MM.1S (cell line): ENCODE measurements around the gene FADD.

Source experiments
- EZH2phosphoT487 ChIP-seq: fragments of 300-600 bp; sonication (generic); IDR thresholded peaks from 2 replicates; pipeline ENCODE4 v1.6.1; 2018; ENCODE audit warnings: antibody characterized with exemption, low read length
- TF ChIP-seq, protein P1 (sequence below): fragments of 300-600 bp; sonication (generic); IDR thresholded peaks from 2 replicates; pipeline ENCODE4 v1.5.1; 2016; ENCODE audit warnings: antibody characterized with exemption, low read length, mixed read lengths

DNA sequence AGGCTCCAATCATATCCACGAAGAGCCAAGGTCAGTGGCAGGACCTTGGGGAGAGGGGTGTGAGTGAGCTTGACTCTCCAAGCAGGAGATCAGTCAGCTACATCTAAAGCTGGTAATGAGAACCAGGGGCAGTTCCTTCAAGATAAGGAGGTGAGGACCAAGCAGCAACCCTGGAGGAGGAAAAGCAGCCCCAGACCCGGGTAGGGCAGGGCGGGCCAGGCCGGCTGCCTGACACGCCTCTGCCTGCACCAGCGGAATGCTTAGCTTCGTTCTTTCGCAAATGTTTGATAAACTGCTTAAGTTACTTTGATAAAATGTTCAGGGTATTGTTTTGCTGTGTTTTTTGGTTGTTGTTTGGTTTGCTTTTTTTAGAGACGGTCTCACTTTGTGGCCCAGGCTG is 18.7 kb upstream of the FADD start:
- TF ChIP-seq, protein P1, sequence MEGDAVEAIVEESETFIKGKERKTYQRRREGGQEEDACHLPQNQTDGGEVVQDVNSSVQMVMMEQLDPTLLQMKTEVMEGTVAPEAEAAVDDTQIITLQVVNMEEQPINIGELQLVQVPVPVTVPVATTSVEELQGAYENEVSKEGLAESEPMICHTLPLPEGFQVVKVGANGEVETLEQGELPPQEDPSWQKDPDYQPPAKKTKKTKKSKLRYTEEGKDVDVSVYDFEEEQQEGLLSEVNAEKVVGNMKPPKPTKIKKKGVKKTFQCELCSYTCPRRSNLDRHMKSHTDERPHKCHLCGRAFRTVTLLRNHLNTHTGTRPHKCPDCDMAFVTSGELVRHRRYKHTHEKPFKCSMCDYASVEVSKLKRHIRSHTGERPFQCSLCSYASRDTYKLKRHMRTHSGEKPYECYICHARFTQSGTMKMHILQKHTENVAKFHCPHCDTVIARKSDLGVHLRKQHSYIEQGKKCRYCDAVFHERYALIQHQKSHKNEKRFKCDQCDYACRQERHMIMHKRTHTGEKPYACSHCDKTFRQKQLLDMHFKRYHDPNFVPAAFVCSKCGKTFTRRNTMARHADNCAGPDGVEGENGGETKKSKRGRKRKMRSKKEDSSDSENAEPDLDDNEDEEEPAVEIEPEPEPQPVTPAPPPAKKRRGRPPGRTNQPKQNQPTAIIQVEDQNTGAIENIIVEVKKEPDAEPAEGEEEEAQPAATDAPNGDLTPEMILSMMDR, result no peak
- TF ChIP-seq EZH2phosphoT487, result no peak
